ENCODE measurements around the gene SBK2. TPM values are rescaled to one million over a fixed set of nuclear protein-coding genes. Genes with fewer than 3 reads are reported as not detected.

Gene SBK2
- total and polyA plus RNA-seq, 9 of the 15 experiments (the other 6 are each of a cell fraction or from before 2014, with no cell fraction given): not detected

DNA sequence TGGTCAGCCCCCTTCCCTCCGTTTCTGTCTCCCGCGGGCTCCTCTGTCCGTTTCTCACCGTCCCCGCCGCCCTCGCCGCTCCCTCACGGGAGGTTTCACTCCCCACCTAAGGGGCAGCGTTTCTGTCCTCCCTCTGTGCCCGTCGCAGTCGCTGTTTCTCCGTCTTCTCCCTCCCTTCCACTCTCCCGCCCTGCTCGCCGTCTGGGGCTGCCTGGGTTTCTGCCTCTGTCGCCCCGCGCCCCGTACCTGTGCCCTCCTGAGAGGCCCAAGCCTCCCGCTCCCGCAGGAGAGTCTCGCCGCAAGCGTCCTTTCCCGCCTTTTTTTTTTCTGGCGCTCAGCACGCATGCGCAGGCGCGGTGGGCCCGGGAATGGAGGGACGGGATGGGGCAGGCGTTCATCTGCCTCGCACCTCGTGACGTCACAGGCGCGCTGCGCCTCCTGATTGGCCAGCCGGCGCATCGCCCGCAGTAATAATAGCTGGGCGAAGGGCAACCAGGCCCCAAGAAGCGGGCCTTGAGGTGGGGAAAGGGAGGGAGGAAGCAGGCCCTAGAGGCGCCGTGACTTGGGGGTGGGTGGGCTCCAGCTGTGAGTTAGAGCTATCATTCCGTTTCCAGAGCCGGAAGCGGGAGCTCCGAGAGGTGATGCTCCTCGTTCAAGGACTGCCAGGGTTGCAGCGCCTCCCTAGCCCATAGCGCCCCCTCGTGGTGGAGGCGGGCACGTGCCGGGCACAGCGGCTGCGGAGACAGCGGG, 33.3 kb downstream of the SBK2 start (continued):
- TF ChIP-seq, protein P1, sequence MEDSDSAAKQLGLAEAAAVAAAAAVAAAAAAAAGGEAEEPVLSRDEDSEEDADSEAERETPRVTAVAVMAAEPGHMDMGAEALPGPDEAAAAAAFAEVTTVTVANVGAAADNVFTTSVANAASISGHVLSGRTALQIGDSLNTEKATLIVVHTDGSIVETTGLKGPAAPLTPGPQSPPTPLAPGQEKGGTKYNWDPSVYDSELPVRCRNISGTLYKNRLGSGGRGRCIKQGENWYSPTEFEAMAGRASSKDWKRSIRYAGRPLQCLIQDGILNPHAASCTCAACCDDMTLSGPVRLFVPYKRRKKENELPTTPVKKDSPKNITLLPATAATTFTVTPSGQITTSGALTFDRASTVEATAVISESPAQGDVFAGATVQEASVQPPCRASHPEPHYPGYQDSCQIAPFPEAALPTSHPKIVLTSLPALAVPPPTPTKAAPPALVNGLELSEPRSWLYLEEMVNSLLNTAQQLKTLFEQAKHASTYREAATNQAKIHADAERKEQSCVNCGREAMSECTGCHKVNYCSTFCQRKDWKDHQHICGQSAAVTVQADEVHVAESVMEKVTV (CRISPR knock-in tag; IDR thresholded peaks at IDR 0.05): peak; percentile 88
- TF ChIP-seq HDAC2 (IDR thresholded peaks at IDR 0.05): peak; percentile 66; the same call in 1 of the 2 replicates
- no peak for TF ChIP-seq ZFP1 (CRISPR knock-in tag; IDR thresholded peaks at IDR 0.05)
- TF ChIP-seq ZNF175 (CRISPR knock-in tag; IDR thresholded peaks at IDR 0.05; ENCODE audit: low read depth): peak; percentile 68
- no peak for TF ChIP-seq JUNB (CRISPR knock-in tag; conservative IDR thresholded peaks at IDR 0.05)
- peak; percentile 48; the same call in 1 of the 2 replicates for TF ChIP-seq ELF2 (CRISPR knock-in tag; IDR thresholded peaks at IDR 0.05)
- peak; percentile 78 for TF ChIP-seq ZFX (CRISPR knock-in tag; IDR thresholded peaks at IDR 0.05)
- TF ChIP-seq KLF16 (IDR thresholded peaks at IDR 0.05): peak; percentile 5; the same call in 1 of the 2 replicates
- peak; percentile 77 to 79 for TF ChIP-seq TRIM24 (IDR thresholded peaks at IDR 0.05)
- TF ChIP-seq ZNF316 (IDR thresholded peaks at IDR 0.05): peak; percentile 24; the same call in 1 of the 2 replicates
- no peak for TF ChIP-seq ZNF561 (CRISPR knock-in tag; conservative IDR thresholded peaks at IDR 0.05)
- TF ChIP-seq ZNF431 (CRISPR knock-in tag; IDR thresholded peaks at IDR 0.05): peak; percentile 99
- TF ChIP-seq ZBTB7A (IDR thresholded peaks at IDR 0.05; ENCODE audit: borderline replicate concordance, control insufficient read depth, low read depth, low read length): peak; percentile 94
- TF ChIP-seq RCOR1 (IDR thresholded peaks at IDR 0.05; ENCODE audit: borderline replicate concordance in 1 of 2, low read depth in 2 of 2, low read length in 2 of 2): no peak; a peak in 2 of 4 replicates
- peak; percentile 85 for TF ChIP-seq ETV1 (tag; conservative IDR thresholded peaks at IDR 0.05; ENCODE audit: low read depth)
- TF ChIP-seq ZBTB1 (CRISPR knock-in tag; IDR thresholded peaks at IDR 0.05; ENCODE audit: borderline replicate concordance, low read depth): peak; percentile 97
- no peak for TF ChIP-seq U2AF2 (optimal IDR thresholded peaks at IDR 0.05; ENCODE audit: low read depth, low read length)
- no peak for TF ChIP-seq ZNF41 (CRISPR knock-in tag; conservative IDR thresholded peaks at IDR 0.05)
- no peak for TF ChIP-seq RUNX1 (IDR thresholded peaks at IDR 0.05; ENCODE audit: low read depth)
- TF ChIP-seq POLR2B (IDR thresholded peaks at IDR 0.05; ENCODE audit: low read depth, partially characterized antibody): peak; percentile 31
- TF ChIP-seq ZNF124 (CRISPR knock-in tag; IDR thresholded peaks at IDR 0.05): peak; percentile 95
- TF ChIP-seq MBD2 (IDR thresholded peaks at IDR 0.05; ENCODE audit: borderline replicate concordance, low read depth): peak; percentile 42; the same call in 1 of the 2 replicates
